ENCODE results near the gene LHX1.

LHX1 gene

GRCh38 chr17:36923814-36924221 lies 13.5 kb upstream of the LHX1 start:
- no peak for DNase-seq

- DNase-seq = no peak
Measured at GRCh38 chr17:36926226-36926625, 11.0 kb upstream of the LHX1 start.

- DNase-seq = no peak
Measured at GRCh38 chr17:36926701-36927100, 10.6 kb upstream of the LHX1 start.

GRCh38 chr17:36928471-36929345 lies 8.6 kb upstream of the LHX1 start:
- no peak for DNase-seq

- DNase-seq = no peak
Measured at GRCh38 chr17:36929851-36930582, 7.3 kb upstream of the LHX1 start.

GRCh38 chr17:36930583-36930900 lies 6.7 kb upstream of the LHX1 start:
- DNase-seq = no peak

- DNase-seq = no peak
Measured at GRCh38 chr17:36931096-36931696, 6.1 kb upstream of the LHX1 start.

- no peak for DNase-seq
Measured at GRCh38 chr17:36931697-36932382, 5.4 kb upstream of the LHX1 start.

GRCh38 chr17:36932383-36932693 lies 4.9 kb upstream of the LHX1 start:
- DNase-seq = no peak

GRCh38 chr17:36932694-36933511 lies 4.4 kb upstream of the LHX1 start:
- DNase-seq = no peak

- no peak for DNase-seq
Measured at GRCh38 chr17:36933512-36934143, 3.6 kb upstream of the LHX1 start.

GRCh38 chr17:36934144-36934691 lies 3.1 kb upstream of the LHX1 start:
- no peak for DNase-seq

- DNase-seq = no peak
Measured at GRCh38 chr17:36934692-36935630, 2.3 kb upstream of the LHX1 start.

GRCh38 chr17:36935671-36936454 lies 1.4 kb upstream of the LHX1 start:
- no peak for DNase-seq

GRCh38 chr17:36936455-36937000 lies 747 bp upstream of the LHX1 start:
- no peak for DNase-seq

GRCh38 chr17:36937959-36938565 lies 787 bp downstream of the LHX1 start:
- DNase-seq = no peak

GRCh38 chr17:36938566-36939051 lies 1.3 kb downstream of the LHX1 start:
- DNase-seq = no peak

GRCh38 chr17:36939052-36939801 lies 2.0 kb downstream of the LHX1 start:
- DNase-seq = no peak

Measured in NCI-H2081 treated with DMSO at 0.1 percent for 48 hours (cell line).